Heart right ventricle (tissue), 16 donors: ENCODE results near the gene KIF5A. TPM values are rescaled to one million over a fixed set of nuclear protein-coding genes. Genes with fewer than 3 reads are reported as not detected.

ENCODE experiments used
- ATAC-seq, 8 donors: fragments of 200-7000 bp; cut with Tn5 transposase; one replicate each; pipeline ENCODE4 v1.9.1; 2020; ENCODE audit warnings: mild to moderate bottlenecking in 8 of 8, moderate library complexity in 8 of 8, moderate number of reproducible peaks in 1 of 8
- DNase-seq, 2 donors: peaks; one replicate each; pipeline ENCODE4 v3.0.0-alpha.2; 2020
- H3K27ac ChIP-seq, 10 donors: fragments of 200-600 bp; sonication (generic) in 2 of 10; one replicate each; pipeline versions ENCODE4 v1.5.0 to v1.8.0; 2020 to 2022; ENCODE audit warnings: mild to moderate bottlenecking in 3 of 10
- H3K27me3 ChIP-seq, 7 donors: fragments of 200-600 bp; one replicate each; pipeline ENCODE4 v1.8.0; 2021 to 2022; ENCODE audit warnings: mild to moderate bottlenecking in 2 of 7
- H3K36me3 ChIP-seq, 9 donors: fragments of 200-600 bp; sonication (generic) in 1 of 9; one replicate each; pipeline versions ENCODE4 v1.5.0 to v1.8.0; 2020 to 2022; ENCODE audit warnings: mild to moderate bottlenecking in 2 of 9
- H3K4me1 ChIP-seq, 9 donors: fragments of 200-600 bp; sonication (generic) in 1 of 9; one replicate each; pipeline versions ENCODE4 v1.5.0 to v1.8.0; 2020 to 2022; ENCODE audit warnings: mild to moderate bottlenecking in 4 of 9
- H3K4me3 ChIP-seq, 10 donors: fragments of 200-600 bp; sonication (generic) in 2 of 10; one replicate each; pipeline versions ENCODE4 v1.5.0 to v1.8.0; 2020 to 2022; ENCODE audit warnings: mild to moderate bottlenecking in 7 of 10, moderate library complexity in 2 of 10
- H3K9me3 ChIP-seq, 11 donors: fragments of 200-600 bp in 10 of 11; sonication (generic) in 2 of 11; one replicate each; pipeline versions ENCODE4 v1.5.0 to v1.8.0; 2013 to 2022; ENCODE audit warnings: mild to moderate bottlenecking in 2 of 11, control low read depth in 1 of 11, moderate library complexity in 1 of 11
- WGBS, 2 donors: extraction: QIAGEN DNeasy Blood & Tissue Kit; methylation state at CpG; one replicate each; pipeline ENCODE4 v1.1.7; 2013; ENCODE audit warnings: inconsistent platforms in 1 of 2; 5-methylcytosine and 5-hydroxymethylcytosine counted together
- intact Hi-C, 10 donors: fragments of 100-400 bp; cut with DNase I; formaldehyde crosslinking; loops; one replicate each; pipeline versions ENCODE4 v1.11.1 to v1.14.2; 2022
- polyA plus RNA-seq, 2 donors: library from polyadenylated mRNA; stranded (reverse); fragments of 200-250 nt; gene quantifications; one replicate each; pipeline ENCODE4 v1.2.3, GENCODE V29; 2013
- total RNA-seq, 10 donors: library from RNA; stranded (reverse); fragmentation: NEBNext Ultra II Directional in 3 of 10; extraction: Animal tissue kit (Norgen Biotek cat#: 25700) in 3 of 10; gene quantifications; one replicate each; pipeline versions ENCODE4 v1.2.1 to v1.2.4, GENCODE V29; 2021 to 2023
- TF ChIP-seq, protein P1 (sequence below), 9 donors: fragments of 200-600 bp; sonication (generic) in 2 of 9; IDR thresholded peaks; one replicate each; pipeline versions ENCODE4 v1.5.0 to v1.8.0; 2021 to 2022; ENCODE audit warnings: antibody characterized with exemption in 9 of 9, mild to moderate bottlenecking in 5 of 9, moderate library complexity in 1 of 9
- donor health status: Arrhythmogenic right ventricular cardiomyopathy.
- donor health status: ischemic (EF 13 %, LVEDD 7.1; RV severe dilation, severe dysfunction).
- donor health status: healthy with polysubstance abuse.
- donor health status: DM: no; HTN: yes; CAD: no.
- donor health status: DM: no; HTN: no; CAD: no.
- donor health status: ischemic (EF 25% LVEDD 6.9; RV normal size, moderate dysfunction).
- donor health status: ischemic (EF 25% LVEDD 5.7; RV mildly dilated, moderate dysfunction).
- donor health status: healthy.
- donor health status: DM: yes; HTN: yes; CAD: no.
- donor health status: Ischemic cardiomyopathy.
- donor health status: ischemic (EF 35%, LVEDD 5.7; RV mildly dilated, moderate dysfunction).
- donor health status: nonischemic (EF 11% LVEDD 7.7; RV severe dilation, severe dysfunction).
- donor health status: DM: yes; HTN: yes; CAD: no.
- donor health status: PGD.
- donor health status: ischemic (EF 29% LVEDD 5.4; RV normal size, mild dysfunction).
- donor health status: nonischemic (EF 23%, LVEDD 6.1; RV moderate dilation, normal function).

KIF5A gene
- total and polyA plus RNA-seq, 12 donors: 0.05 to 0.29 (median 0.07) TPM; not detected in 5

DNA sequence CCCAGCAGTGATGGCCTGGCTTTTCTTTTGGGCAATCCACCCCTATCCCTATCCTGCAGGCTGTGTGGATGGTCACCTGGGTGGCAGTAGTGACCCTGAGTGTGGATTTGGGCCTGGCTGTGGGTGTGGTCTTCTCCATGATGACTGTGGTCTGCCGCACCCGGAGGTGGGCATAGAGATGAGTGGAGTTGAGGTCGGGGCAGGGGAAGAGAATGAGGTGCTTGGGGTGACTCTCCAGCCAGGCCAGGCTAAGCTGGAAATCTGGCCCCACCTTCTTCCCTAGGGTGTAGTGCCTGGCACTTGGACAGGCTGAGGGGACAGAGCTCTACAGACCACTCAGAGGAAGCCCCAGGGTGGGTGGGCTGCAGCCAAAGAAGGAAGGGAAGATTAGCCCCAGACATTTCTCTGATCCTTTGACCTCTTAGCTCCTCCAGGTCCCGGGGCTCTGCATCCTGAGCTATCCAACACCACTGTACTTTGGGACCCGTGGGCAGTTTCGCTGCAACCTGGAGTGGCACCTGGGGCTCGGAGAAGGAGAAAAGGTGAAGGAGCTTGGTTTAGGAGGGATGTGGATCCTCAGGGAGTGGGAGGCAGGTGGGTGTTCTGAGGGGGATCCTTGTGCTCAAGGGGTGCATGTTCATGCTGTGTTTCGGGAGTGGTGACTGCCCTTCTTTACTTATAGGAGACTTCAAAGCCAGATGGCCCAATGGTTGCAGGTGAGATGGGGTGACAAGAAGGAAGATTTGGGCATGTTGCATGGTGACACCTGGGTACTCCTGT is 74.8 kb downstream of the KIF5A start:
- H3K9me3 ChIP-seq: no peaks in the 10 kb centered on the region
- peaks cover 0 to 10% (median 0%) of the 10 kb centered on the region in 9 donors for H3K36me3 ChIP-seq
- intact Hi-C loops: loop anchor here in 3 of 10 donors (5.0 to 10.0 kb wide), 3 partner anchors 160 to 170 kb away; partner anchors contain the start of genes GLI1 (in 1 of the 3) and INHBE (in 1 of the 3)
- no peak overlapping the region for H3K4me3 ChIP-seq
- no peak overlapping the region for H3K27ac ChIP-seq
- WGBS, 2 donors: 83 to 89% methylated on average over 8 of the region's 8 CpGs
- ATAC-seq (no peak), DNase-seq (no peak)
- TF ChIP-seq, protein P1, sequence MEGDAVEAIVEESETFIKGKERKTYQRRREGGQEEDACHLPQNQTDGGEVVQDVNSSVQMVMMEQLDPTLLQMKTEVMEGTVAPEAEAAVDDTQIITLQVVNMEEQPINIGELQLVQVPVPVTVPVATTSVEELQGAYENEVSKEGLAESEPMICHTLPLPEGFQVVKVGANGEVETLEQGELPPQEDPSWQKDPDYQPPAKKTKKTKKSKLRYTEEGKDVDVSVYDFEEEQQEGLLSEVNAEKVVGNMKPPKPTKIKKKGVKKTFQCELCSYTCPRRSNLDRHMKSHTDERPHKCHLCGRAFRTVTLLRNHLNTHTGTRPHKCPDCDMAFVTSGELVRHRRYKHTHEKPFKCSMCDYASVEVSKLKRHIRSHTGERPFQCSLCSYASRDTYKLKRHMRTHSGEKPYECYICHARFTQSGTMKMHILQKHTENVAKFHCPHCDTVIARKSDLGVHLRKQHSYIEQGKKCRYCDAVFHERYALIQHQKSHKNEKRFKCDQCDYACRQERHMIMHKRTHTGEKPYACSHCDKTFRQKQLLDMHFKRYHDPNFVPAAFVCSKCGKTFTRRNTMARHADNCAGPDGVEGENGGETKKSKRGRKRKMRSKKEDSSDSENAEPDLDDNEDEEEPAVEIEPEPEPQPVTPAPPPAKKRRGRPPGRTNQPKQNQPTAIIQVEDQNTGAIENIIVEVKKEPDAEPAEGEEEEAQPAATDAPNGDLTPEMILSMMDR (IDR thresholded peaks at IDR 0.05): no peak
- peaks cover 11 to 96% (median 78%) of the 10 kb centered on the region in 7 donors for H3K27me3 ChIP-seq
- H3K4me1 ChIP-seq: peaks cover 9 to 41% (median 26%) of the 10 kb centered on the region in 9 donors

DNA sequence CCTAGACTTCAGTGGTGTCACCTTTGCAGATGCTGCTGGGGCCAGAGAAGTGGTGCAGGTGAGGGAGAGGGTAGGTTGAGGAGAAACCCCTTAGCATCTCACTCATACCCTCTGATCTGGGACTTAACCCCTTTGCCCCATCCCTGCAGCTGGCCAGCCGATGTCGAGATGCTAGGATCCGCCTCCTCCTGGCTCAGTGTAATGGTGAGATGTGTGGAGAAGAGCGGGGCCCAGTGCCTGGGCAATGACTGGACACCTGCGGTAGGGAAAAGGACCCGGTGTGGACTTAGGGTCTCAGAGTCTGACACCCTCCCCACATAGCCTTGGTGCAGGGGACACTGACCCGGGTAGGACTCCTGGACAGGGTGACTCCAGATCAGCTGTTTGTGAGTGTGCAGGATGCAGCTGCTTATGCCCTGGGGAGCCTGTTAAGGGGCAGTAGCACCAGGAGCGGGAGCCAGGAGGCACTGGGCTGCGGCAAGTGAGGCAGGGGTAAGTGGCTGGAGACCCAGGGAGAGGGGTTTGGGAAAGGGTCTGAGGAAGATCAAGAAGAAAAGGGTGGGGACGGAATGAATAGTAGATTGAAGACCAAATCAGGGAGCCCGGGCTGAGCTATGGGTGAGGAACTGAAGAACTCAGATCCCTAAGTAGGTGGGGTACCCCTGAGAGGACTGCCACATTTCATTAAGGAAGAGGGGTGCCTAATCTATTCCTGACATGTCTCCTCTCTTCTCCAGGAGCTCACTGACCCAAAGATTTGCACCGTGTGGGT is 75.6 kb downstream of the KIF5A start:
- peaks cover 0 to 10% (median 0%) of the 10 kb centered on the region in 9 donors for H3K36me3 ChIP-seq
- no peak overlapping the region for H3K27ac ChIP-seq
- intact Hi-C loops: loop anchor here in 2 of 10 donors (10.0 kb wide), 2 partner anchors 161 to 171 kb away; partner anchors contain the start of genes GLI1 (in 1 of the 2) and INHBE (in 1 of the 2)
- no peaks in the 10 kb centered on the region for H3K9me3 ChIP-seq
- H3K27me3 ChIP-seq: peaks cover 11 to 96% (median 72%) of the 10 kb centered on the region in 7 donors
- no peak for DNase-seq
- ATAC-seq: no peak
- WGBS, 2 donors: 84 to 86% methylated on average over 12 of the region's 12 CpGs
- H3K4me3 ChIP-seq: no peak overlapping the region
- H3K4me1 ChIP-seq: peaks cover 9 to 33% (median 20%) of the 10 kb centered on the region in 9 donors
- TF ChIP-seq, protein P1 (IDR thresholded peaks at IDR 0.05): no peak

DNA sequence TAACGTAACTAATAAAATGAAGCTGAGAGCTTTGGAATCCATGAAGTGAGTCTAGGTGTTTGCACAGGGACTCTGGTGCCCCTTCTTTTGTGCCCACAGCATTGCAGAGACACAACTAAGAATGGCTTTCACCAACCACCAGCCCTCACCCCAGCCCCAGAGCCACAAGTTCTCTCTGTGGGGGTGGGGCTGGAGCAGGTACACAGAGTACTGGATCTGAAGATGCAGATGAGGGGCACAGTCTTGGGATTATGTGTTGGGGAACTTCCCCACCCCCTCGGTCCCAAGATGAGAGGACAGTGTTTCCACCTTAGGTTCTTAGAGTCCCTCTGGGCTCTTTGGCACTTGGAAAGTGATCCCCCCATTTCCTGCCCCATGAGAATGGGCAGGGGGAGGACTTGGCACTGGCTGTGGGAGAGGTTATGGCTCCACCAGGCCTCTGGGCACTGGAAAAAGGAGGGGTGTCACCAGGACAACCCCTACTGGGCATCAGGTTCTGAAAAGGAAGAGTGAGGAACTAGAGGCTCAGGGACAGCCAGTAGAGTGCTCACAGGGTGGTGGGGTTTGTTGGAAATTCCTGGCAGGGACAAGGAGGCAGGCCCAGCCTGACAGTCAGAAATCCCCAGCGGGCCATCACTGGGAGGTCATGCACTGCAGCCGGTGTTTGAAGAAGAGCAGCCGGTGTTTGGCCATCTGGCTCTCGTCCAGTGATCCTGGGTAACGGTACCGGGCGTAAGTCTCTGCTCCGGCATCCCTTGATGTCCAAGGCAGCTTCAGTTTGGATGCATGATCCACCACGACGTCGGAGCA is 76.5 kb downstream of the KIF5A start:
- DNase-seq: no peak
- TF ChIP-seq, protein P1 (IDR thresholded peaks at IDR 0.05): no peak

More for the DNA sequence above, 76.5 kb downstream of the KIF5A start:
- ATAC-seq: no peak
- no peaks in the 10 kb centered on the region for H3K9me3 ChIP-seq
- intact Hi-C loops: loop anchor here in 2 of 10 donors (10.0 kb wide), 2 partner anchors 162 to 172 kb away; partner anchors contain the start of genes GLI1 (in 1 of the 2) and INHBE (in 1 of the 2)
- H3K4me3 ChIP-seq: no peak overlapping the region
- peaks cover 4 to 96% (median 70%) of the 10 kb centered on the region in 7 donors for H3K27me3 ChIP-seq
- H3K27ac ChIP-seq: no peak overlapping the region
- H3K36me3 ChIP-seq: peaks cover 0 to 10% (median 0%) of the 10 kb centered on the region in 9 donors
- peaks cover 2 to 24% (median 11%) of the 10 kb centered on the region in 9 donors for H3K4me1 ChIP-seq
- WGBS, 2 donors: 61 to 62% methylated on average over 13 of the region's 13 CpGs
